ENCODE measurements around the gene LIPK. TPM values are rescaled to one million over a fixed set of nuclear protein-coding genes. Genes with fewer than 3 reads are reported as not detected.
A peak's percentile ranks its signal among the peaks of the same experiment; 100 is the strongest.
"Not testable (repeated sequence)": the region's sequence is repeated elsewhere in the genome, so short reads cannot be mapped to it uniquely, and the experiment has no call there.

Gene LIPK
- polyA plus RNA-seq, 1 experiment = not detected

DNA sequence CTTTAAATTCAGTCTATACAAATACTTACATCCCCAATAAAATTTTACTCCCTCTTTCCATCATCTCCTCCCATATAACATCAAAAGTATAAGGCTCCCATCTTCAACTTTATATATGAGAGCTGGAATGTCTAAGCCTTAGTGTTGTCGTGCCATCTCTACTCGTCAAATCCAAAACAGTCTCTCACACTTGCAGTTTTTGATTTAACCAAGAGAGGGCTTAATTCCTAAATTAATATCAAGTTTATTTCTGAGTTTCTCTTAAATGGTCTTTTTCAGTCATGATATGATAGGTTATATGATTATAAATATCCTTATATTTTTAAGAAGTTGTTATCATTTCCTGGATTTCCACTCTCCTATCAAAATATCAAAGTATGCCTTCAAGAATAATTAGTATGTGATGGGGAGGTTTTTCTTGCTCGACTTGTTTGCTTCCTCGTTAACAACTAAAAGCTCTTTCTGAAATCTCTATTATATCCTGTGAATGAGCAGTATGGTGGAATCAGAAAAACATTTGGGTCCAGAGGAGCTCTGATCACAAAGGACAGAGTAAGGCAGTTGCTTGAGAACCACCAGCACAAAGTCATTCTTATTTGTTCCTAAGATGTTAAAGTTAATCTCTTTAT is 12.5 kb upstream of the LIPK start:
- TF ChIP-seq, protein P1, sequence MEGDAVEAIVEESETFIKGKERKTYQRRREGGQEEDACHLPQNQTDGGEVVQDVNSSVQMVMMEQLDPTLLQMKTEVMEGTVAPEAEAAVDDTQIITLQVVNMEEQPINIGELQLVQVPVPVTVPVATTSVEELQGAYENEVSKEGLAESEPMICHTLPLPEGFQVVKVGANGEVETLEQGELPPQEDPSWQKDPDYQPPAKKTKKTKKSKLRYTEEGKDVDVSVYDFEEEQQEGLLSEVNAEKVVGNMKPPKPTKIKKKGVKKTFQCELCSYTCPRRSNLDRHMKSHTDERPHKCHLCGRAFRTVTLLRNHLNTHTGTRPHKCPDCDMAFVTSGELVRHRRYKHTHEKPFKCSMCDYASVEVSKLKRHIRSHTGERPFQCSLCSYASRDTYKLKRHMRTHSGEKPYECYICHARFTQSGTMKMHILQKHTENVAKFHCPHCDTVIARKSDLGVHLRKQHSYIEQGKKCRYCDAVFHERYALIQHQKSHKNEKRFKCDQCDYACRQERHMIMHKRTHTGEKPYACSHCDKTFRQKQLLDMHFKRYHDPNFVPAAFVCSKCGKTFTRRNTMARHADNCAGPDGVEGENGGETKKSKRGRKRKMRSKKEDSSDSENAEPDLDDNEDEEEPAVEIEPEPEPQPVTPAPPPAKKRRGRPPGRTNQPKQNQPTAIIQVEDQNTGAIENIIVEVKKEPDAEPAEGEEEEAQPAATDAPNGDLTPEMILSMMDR (IDR thresholded peaks at IDR 0.05; ENCODE audit: insufficient read depth, low read depth, low read length) = peak; percentile 34
- peaks cover 1% of the 10 kb centered on the region for H3K27me3 ChIP-seq (ENCODE audit: control insufficient read depth, insufficient read depth, low read length)
- H3K4me3 ChIP-seq (ENCODE audit: low read depth, low read length) = no peak overlapping the region
- POLR2A ChIA-PET = no interaction called here
- no peak for DNase-seq (ENCODE audit: low read depth)
- H3K36me3 ChIP-seq (ENCODE audit: control insufficient read depth, insufficient read depth, low read length) = no peaks in the 10 kb centered on the region
- CTCF ChIA-PET = interaction anchor here (0.9 to 1.7 kb wide), 9 partner anchors 17 to 239 kb away, joined by 3 to 5 read pairs (median 3); no protein-coding TSS in a partner anchor

DNA sequence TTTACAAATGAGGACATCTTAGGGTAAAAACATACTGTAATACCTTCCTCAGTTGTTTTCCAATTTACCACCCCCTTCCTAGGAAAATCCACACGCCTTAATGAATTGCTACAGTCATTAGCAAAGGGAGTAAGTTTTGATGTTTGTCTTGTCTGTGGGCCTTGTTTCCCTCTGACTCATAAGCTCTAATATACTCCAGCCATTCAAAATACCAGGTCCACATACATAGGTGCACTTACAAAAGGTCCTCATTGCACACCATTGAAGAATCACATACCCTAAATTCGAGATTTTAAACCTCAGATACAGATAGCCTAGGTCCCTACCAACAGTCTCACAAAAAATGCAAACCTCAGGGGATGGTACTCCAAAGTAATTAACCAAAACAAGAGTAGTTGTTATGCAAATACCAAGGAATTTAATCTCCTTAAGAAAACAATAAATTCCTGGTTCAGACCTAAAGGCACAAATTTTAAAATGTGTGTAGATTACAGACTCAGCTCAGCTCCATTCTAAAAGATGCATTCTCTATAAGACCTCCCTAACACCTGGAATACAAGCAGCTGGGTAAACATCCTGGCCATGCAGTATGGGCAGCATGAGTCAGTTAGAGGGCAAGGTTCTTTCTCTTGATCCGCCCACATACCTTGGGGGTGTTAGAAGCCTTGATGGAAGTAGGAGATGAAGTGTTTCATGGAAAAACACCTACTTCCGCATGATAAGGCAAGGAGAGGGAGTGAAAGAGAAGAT is 3.0 kb upstream of the LIPK start:
- Histone ChIP-seq H3K36me3 (ENCODE audit: control insufficient read depth, insufficient read depth, low read length) (no peaks in the 10 kb centered on the region), H3K27me3 (ENCODE audit: control insufficient read depth, insufficient read depth, low read length) (peaks cover 1% of the 10 kb centered on the region; the same call in 1 of the 2 replicates), H3K4me3 (ENCODE audit: low read depth, low read length) (no peak overlapping the region)
- DNase-seq (ENCODE audit: low read depth) = no peak
- ChIA-PET CTCF (no interaction called here), POLR2A (no interaction called here)
- TF ChIP-seq, protein P1 (IDR thresholded peaks at IDR 0.05; ENCODE audit: insufficient read depth, low read depth, low read length) = no peak

DNA sequence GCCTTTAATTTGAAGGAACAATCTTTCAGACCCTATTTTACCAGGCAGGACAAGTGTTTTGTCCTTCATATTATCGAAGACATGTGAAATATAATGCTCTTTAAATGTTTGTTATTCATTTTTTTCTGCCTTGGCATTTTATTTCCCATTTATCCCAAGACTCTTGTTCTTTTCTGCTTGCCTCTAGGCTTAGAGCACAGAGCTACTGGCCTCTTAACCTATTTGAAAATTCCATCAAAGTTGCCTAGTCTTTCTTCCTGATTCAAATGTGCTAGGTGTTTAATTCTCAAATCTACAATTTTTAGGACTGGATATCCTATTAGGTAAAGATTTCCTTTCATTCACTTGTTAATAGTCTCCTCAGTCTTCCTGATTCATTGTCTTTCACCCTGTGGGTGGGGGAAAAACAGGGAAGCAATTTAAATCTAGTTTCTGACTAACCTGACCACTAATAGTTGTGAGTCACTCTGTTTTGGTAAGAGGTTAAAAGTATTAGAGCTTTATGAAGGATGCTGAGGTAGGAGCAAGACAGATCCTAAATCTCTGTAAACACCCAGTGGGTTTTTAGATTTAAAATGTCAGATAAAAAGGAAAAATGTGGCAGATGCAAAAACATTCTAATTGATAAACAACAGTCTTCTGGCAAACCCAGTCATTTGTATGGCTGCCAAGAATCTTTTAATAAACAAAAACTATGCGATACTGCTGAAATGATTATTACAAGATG is 1.5 kb downstream of the LIPK start:
- no peak overlapping the region for H3K4me3 ChIP-seq (ENCODE audit: low read depth, low read length)
- H3K27me3 ChIP-seq (ENCODE audit: control insufficient read depth, insufficient read depth, low read length) = no peaks in the 10 kb centered on the region
- peak; percentile 58 for DNase-seq (ENCODE audit: low read depth)
- TF ChIP-seq, protein P1 (IDR thresholded peaks at IDR 0.05; ENCODE audit: insufficient read depth, low read depth, low read length) = no peak
- ChIA-PET CTCF (interaction anchor here (0.7 kb wide), 1 partner anchor 96 kb away, joined by 3 read pairs; no protein-coding TSS in a partner anchor), POLR2A (no interaction called here)
- H3K36me3 ChIP-seq (ENCODE audit: control insufficient read depth, insufficient read depth, low read length) = no peaks in the 10 kb centered on the region

DNA sequence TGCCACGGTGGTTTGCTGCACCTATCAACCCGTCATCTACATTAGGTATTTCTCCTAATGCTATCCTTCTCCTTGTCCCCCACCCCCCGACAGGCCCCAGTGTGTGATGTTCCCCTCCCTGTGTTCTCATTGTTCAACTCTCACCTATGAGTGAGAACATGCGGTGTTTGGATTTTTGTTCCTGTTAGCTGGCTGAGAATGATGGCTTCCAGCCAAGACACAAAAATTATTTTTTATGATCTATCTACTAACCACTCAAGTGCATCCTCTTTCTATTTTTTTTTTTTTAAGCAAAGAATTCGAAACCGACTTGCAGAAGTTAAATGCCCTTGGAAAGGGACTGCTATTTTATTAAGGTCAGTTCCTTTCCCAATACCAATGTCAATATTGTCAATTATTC is 3.3 kb downstream of the LIPK start:
- CTCF ChIA-PET; POLR2A ChIA-PET; DNase-seq (ENCODE audit: low read depth); H3K4me3 ChIP-seq (ENCODE audit: low read depth, low read length); H3K36me3 ChIP-seq (ENCODE audit: control insufficient read depth, insufficient read depth, low read length); H3K27me3 ChIP-seq (ENCODE audit: control insufficient read depth, insufficient read depth, low read length): not testable (repeated sequence)

DNA sequence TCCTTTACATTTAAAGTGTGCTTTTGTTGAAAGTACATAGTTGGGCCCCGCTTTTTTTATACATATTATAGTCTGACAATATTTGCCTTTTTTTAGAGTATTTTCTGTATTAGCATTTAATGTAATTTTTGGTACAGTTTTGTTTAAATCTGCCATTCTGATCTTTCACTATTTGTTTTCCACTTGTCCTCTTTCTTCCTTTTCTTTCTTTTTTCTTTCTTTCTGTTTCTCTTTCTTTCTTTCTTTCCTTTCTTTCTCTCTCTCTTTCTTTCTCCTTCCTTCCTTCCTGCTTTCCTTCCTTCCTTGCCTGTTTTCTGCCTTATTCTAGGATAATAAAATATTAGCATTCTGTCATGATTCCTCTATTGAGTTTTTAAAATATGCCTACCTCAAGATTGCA is 9.5 kb downstream of the LIPK start:
- CTCF ChIA-PET = no interaction called here
- DNase-seq (ENCODE audit: low read depth) = no peak
- Histone ChIP-seq H3K36me3 (ENCODE audit: control insufficient read depth, insufficient read depth, low read length) (no peaks in the 10 kb centered on the region), H3K27me3 (ENCODE audit: control insufficient read depth, insufficient read depth, low read length) (peaks cover 3% of the 10 kb centered on the region), H3K4me3 (ENCODE audit: low read depth, low read length) (no peak overlapping the region)
- POLR2A ChIA-PET = no interaction called here
- TF ChIP-seq, protein P1 (IDR thresholded peaks at IDR 0.05; ENCODE audit: insufficient read depth, low read depth, low read length) = no peak
